Stimulated activated CD8-positive, alpha-beta memory T cell treated with anti-CD3 and anti-CD28 coated beads, Interleukin-12 subunit alpha, Interleukin-12 subunit beta, amount 100 ng/mL, for 24 hours (primary cell): ENCODE data around the gene AZIN2.
"Not testable (repeated sequence)": the region's sequence is repeated elsewhere in the genome, so short reads cannot be mapped to it uniquely, and the experiment has no call there.

ENCODE experiments used
- DNase-seq: peaks from one replicate; pipeline ENCODE4 v3.0.0-alpha.2; 2020; ENCODE audit errors: extremely low read depth

The AZIN2 gene

GRCh38 chr1:33094971-33095604 lies 14.1 kb downstream of the AZIN2 start:
- DNase-seq = no peak

GRCh38 chr1:33096363-33097005 lies 15.5 kb downstream of the AZIN2 start:
- no peak for DNase-seq

- no peak for DNase-seq
Observed at GRCh38 chr1:33097137-33097611, 16.2 kb downstream of the AZIN2 start.

GRCh38 chr1:33097762-33098161 lies 16.8 kb downstream of the AZIN2 start:
- DNase-seq = no peak

GRCh38 chr1:33098371-33098770 lies 17.4 kb downstream of the AZIN2 start:
- no peak for DNase-seq

GRCh38 chr1:33099290-33100118 lies 18.6 kb downstream of the AZIN2 start:
- DNase-seq = peak; percentile 27

GRCh38 chr1:33100119-33100415 lies 19.1 kb downstream of the AZIN2 start:
- not testable (repeated sequence) for DNase-seq

- DNase-seq = no peak
Observed at GRCh38 chr1:33110477-33110876, 29.5 kb downstream of the AZIN2 start.

GRCh38 chr1:33111965-33112364 lies 31.0 kb downstream of the AZIN2 start:
- no peak for DNase-seq

- no peak for DNase-seq
Observed at GRCh38 chr1:33117440-33118085, 36.6 kb downstream of the AZIN2 start.

GRCh38 chr1:33118274-33118673 lies 37.3 kb downstream of the AZIN2 start:
- no peak for DNase-seq

GRCh38 chr1:33119050-33119449 lies 38.1 kb downstream of the AZIN2 start:
- DNase-seq = no peak

GRCh38 chr1:33119532-33120217 lies 38.7 kb downstream of the AZIN2 start:
- no peak for DNase-seq

- DNase-seq = no peak
Observed at GRCh38 chr1:33120436-33121231, 39.7 kb downstream of the AZIN2 start.

GRCh38 chr1:33121728-33122127 lies 40.8 kb downstream of the AZIN2 start:
- DNase-seq = no peak

GRCh38 chr1:33122483-33123178 lies 41.7 kb downstream of the AZIN2 start:
- no peak for DNase-seq

GRCh38 chr1:33123266-33123665 lies 42.3 kb downstream of the AZIN2 start:
- DNase-seq = no peak

GRCh38 chr1:33124647-33125046 lies 43.7 kb downstream of the AZIN2 start:
- not testable (repeated sequence) for DNase-seq

- no peak for DNase-seq
Observed at GRCh38 chr1:33126411-33127000, 45.6 kb downstream of the AZIN2 start.
